Inflammatory macrophage treated with lipopolysaccharide for 1 hour (primary cell): ENCODE data around the gene PHKG2.

ENCODE experiments used
- DNase-seq, 2 donors: peaks; one replicate each; pipeline ENCODE4 v3.0.0-alpha.2; 2020 to 2022

Gene PHKG2

DNA sequence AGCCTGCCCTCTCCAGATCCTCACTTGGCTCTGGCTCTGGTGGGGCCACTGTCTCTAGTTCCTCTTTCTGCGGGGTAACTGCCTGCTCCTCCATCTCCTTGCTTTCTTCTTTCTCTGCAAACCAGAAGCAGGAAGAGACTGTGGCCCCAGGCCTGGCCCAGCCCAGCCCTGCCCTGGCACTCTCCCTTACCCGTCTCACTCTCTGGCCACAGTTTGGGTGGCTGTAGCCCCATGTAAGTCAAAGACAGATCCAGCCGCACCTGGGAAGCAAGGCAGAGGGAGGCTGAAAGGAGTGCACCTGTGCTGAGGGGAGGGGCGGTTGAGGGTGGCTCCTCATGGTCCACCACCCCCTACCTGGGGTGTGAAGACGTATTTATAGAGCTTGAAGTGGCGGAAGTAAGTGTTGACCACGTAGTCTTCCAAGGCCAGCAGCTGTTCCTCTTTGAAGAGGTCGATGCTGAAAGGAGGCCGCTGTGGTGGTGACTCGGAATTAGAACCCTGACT is 10.8 kb downstream of the PHKG2 start:
- DNase-seq = peak; percentile 21 to 48

DNA sequence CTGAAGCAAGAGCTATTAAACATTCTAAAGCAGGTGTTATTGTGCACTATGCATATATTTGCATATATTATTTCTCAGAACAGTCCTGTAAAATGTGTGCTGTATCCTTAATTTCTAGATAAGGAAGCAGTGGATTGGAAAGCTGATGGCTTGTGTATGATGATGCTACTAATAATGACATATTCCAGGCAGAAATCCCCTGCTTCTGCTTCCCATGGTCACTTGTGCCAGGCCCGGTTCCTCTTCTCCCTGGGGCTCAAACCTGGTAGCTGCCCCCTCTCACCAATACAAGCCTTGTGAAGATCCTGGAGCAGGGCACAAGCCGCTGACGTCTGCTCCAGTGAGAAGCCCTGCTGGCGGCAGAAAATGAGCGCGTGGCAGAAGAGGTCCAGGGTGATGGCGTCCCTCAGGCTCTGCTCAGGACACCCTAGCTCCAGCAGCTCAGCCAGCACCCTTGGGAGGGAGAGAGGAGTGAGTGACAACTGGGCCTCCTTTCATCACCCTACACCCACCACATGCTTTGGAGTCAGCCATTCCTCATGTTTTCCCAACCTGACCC is 11.9 kb downstream of the PHKG2 start:
- DNase-seq = peak in 1 of 2 donors; percentile 45

DNA sequence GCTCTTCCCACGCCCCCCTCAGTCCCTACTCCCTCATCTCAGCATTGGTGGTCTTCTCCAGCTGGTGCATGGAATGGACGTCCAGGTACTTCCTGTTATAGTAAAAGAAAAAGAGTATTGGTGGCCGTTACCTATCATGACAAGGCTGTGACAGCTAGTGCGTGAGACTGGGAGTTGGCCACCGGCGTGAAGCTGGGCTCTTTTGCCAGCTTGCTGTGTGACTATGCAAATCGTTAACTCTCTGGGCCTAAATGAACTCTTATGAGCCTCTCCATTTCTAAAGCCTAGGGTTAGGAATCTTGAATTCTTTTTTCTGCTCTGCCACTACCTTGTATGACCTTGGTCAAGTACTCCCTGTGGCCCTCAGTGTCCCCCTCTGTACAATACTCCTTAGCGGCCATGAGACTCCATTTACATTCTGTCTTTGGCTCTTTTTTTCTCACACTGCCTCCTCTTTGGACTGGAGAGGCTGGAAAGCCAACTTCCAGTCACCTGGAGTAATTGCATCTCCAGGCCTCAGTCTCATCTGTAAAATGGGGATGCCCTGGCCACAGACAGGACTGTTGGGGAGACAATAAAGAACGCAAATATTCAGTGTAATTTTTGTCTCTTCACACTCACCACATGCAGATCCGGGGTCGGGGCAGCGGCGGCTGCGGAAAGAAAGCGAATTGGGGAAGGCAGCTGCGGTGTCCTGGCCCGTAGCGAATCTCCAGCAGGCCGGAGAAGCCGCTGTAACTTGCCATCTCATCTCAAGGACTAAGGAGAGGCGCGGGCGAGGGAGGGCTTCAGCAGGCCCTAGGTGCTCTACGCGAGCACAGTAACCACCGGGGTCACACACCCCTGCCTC is 12.6 kb downstream of the PHKG2 start:
- no peak for DNase-seq

DNA sequence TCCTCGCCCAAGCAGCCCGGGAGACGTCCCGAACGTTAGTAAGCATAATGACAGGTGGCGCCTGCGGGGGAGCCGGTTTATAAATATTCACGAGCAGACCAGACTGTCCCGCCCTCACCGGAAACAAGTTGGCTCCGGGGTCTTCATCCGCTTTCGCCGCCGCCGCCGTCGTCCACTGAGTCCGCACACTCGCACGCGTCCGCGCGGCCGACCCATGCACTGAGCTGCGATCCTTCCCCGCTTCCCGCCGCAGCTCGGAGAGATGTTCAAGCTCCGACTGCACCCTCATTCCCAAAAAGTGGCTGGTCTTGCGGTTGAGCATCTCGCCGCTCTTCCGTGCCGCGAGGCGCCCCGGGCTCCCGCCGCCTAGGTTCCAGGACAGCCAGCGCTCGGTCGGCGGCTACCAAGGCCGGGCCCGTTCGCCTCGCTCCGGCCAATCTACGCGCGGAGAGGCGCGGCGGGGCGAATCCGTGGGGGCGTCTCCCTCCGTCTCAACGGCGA is 13.3 kb downstream of the PHKG2 start:
- no peak for DNase-seq

DNA sequence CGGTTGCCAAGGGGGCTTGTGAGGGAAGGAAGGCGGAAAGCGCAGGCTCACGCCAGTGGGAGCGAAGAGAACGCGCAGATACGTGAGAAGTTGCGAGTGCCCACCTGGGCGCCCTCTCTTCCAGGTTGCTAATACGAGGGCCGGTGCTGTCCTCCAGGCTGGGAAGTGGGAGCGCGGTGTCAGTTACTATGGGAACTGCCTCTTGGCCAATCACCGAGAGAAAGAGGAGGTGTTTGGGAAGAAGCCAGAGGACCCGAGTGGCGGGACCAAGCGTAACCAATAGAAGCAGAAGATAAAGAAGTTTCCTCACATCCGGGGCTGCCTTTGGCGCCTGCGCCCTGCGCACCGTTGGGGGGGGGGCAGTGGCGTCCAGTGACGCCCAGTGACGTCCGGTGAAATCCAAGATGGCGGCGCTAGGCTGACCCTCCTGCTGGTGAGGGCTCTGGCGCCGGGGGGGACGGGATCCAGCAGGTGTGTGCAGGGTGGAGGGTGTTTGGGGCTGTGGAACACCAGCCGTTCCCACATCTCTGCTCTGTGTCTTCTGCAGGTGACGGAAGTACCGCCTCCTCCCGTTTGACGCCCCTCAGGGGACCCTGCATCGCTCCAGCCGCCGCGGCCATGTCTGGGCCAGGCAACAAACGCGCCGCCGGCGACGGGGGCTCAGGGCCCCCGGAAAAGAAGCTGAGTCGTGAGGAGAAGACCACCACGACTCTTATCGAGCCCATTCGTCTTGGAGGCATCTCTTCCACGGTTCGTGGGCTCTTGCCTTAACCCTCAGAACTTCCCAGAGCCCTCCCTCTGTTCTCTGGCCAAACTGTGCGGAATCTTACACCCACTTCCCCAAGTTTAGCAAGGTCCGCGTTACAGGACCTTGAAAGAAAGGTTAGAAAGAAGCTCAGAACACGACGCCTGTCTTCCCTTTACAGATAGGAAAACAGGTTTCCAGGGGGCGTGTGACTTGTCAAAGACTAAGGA is 14.0 kb downstream of the PHKG2 start, which contains the start of the genes CFAP119 and RNF40:
Gene CFAP119 (minus strand): TSS at position 135 of the 975 bp plus-strand sequence. CDS start 314 bp downstream, outside the sequence.
Gene RNF40 (plus strand): TSS at position 395 of the 975 bp plus-strand sequence. CDS start 224 bp downstream, at position 619.
- DNase-seq = peak; percentile 96 to 98

DNA sequence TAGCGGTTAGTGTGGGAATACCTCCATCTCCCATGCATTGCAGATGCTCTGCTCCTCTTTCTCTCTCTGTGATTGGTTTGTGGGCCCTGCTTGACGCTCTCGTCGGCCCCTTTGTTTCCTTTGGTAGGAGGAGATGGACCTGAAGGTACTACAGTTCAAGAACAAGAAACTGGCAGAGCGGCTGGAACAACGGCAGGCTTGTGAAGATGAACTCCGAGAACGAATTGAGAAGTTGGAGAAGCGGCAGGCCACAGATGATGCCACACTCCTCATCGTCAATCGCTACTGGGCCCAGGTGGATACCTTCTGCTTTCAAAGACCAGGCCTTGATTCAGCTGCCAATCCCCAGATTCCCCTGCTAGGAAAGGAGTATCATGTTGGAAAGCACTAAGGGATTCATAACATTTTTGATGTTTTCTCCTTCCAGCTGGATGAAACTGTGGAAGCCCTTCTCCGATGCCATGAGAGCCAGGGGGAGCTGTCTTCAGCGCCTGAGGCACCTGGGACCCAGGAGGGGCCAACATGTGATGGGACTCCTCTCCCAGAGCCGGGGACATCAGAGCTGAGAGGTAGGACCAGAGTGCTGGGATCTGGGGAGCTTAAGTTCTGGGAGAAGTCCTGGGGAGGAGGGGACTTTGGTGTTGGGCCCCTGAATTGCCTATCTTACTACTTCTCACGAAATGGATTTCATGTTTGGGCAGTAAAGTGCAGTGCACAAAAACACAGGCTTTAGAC is 14.9 kb downstream of the PHKG2 start:
- no peak for DNase-seq

DNA sequence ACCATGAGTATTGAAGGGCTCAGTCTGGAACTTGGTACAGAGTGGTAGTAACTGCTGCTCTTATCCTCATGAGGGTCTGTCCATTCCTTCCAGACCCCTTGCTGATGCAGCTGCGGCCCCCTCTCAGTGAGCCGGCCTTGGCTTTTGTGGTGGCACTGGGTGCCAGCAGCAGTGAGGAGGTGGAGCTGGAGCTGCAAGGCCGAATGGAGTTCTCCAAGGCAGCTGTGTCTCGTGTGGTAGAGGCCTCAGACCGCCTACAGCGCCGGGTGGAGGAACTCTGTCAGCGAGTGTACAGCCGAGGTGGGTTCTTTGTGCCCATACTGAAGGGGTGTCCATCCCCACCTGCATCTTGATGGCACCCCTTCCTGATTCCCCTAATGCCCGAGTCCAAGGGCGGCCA is 15.9 kb downstream of the PHKG2 start:
- no peak for DNase-seq

DNA sequence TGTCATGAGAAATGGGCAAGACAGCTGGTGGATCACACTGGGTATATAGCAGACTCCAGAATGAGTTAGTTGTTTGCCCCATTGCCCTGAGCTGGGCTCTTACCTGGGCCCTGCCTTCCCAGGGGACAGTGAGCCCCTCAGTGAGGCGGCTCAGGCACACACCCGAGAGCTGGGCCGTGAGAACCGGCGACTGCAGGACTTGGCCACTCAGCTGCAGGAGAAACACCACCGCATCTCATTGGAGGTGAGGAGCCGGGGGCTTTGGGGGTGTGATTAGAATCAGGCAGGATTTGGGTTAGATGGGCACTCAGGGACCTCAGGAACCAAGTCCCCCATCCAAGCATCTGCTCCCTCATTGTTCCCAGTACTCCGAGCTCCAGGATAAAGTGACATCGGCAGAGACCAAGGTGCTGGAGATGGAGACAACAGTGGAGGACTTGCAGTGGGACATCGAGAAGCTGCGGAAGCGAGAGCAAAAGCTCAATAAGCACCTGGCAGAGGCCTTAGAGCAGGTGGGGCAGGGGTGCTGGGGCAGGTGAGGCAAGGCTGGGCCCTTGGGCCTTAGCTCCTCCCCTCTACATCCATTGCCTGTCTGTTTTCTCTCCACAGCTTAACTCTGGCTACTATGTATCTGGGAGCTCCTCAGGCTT is 16.7 kb downstream of the PHKG2 start:
- DNase-seq = no peak

DNA sequence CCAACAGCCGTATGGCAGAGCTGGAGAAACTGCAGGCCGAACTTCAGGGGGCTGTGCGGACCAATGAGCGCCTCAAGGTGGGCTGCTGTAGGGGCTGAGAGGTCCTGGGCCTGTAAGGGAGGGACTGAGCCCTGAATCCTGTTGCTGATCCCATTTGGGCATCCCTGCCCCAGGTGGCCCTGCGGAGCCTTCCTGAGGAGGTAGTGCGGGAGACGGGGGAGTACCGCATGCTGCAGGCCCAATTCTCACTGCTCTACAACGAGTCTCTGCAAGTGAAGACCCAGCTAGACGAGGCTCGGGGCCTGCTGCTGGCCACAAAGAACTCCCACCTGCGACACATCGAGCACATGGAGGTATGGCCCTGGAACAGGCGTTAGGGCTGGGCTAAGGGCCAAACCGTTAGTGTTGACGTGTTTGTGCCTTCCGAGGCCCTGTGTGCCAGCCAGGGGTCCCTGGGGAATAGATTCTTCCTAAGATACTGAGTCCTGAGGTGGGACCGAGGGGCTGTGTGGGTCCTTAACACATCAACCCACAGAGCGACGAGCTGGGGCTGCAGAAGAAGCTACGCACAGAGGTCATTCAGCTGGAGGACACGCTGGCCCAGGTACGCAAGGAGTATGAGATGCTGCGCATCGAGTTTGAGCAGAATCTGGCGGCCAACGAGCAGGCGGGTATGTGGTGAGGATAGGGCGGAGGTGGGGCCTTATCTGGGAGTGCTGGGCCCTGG is 18.1 kb downstream of the PHKG2 start:
- no peak for DNase-seq

DNA sequence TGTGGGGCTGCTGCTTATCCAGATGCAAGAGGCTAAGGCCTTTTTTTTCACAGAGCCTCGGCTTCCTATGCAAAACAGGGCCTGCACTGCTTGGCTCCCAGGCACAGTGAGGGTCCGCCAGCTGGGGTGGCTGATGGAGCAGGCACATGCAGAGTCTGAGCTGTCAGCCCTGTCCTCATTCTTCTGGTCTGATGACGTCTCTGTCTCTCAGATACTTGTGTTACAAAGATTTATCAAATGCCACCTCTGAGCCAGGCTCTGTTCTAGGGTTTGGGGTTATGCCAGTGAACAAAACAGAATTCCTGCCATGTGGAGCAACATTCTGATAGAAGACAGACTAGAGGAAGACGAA is 18.7 kb downstream of the PHKG2 start:
- DNase-seq = no peak

DNA sequence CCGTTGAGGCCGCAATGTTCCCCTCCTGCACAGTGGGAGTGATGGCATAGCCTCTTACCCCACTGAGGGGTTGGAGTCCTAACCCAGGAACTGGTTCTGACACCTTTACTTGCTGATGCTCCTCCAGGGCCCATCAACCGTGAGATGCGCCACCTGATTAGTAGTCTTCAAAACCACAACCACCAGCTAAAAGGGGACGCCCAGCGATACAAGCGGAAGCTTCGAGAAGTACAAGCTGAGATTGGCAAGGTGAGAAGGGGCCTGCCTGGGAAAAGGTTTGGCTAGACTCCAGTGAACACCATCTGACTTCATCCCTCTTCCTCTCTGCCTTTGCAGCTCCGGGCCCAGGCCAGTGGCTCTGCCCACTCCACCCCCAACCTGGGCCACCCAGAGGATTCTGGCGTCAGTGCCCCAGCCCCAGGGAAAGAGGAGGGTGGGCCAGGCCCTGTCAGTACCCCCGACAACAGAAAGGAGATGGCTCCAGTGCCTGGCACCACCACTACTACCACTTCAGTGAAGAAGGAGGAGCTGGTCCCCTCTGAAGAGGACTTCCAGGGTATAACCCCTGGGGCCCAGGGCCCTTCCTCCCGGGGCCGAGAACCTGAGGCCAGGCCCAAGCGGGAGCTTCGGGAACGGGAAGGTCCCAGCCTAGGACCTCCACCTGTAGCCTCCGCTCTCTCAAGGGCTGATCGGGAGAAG is 19.7 kb downstream of the PHKG2 start:
- DNase-seq = no peak

DNA sequence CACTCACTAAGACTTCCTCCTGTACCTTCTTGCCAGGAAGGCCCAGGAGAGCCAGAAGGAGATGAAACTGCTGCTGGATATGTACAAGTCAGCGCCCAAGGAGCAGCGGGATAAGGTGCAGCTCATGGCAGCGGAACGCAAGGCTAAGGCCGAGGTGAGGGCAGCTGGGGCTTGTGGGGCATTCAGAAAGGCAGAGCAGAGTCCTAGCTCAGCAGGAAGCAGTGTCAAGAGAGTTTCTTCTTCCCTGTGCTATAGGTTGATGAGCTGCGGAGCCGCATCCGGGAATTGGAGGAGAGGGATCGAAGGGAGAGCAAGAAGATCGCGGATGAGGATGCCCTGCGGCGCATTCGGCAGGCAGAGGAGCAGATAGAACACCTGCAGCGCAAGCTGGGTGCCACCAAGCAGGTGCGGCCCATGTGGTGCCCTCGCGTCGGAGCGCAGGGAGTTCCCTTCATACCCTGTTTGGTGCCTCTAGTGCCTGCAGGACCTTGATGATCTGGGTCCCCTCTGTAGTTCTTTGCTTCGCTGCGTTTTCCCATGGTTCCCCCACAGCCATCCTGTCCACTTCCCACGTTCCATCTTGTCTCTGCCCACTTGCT is 20.5 kb downstream of the PHKG2 start:
- no peak for DNase-seq

DNA sequence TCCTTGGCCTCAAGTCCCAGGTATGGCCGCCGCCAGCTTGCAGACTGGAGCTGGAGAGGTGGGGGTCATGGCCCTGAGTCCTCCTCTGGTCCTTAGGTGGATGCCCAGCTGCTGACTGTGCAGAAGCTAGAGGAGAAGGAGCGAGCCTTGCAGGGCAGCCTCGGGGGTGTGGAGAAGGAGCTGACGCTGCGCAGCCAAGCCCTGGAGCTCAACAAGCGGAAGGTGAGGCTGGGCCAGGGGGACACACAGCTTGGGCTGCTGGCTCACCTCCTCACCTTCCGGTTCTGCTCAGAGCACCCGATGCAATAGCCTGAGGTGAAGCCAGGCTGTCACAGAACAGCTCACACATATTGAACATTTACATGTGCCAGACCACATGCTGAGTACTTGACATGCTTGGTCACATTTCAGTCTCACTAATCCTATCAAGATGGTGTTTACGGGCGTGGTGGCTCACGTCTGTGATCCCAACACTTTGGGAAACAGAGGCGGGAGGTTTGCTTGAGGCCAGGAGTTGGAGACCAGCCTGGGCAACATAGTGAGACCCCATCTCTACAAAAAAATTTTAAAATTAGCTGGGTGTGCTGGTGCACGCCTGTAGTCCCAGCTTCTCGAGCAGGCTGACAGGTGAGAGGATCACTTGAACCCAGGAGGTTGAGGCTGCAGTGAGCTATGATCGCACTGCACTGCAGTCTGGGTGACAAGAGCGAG is 21.3 kb downstream of the PHKG2 start:
- DNase-seq = no peak

DNA sequence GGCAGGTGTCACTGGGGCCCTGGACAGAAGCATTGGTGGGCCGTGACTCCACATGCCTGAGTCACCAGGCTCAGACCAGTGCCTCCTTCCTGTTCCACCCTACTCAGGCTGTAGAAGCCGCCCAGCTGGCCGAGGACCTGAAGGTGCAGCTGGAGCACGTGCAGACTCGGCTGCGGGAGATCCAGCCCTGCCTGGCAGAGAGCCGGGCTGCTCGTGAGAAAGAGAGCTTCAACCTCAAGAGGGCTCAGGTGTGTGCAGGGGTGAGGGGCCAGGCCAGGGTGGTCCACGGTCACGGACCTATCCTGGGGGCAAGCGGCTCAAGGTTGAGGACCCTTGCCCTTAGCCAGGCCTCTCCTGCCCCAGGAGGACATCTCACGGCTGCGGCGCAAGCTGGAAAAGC is 23.5 kb downstream of the PHKG2 start:
- no peak for DNase-seq

DNA sequence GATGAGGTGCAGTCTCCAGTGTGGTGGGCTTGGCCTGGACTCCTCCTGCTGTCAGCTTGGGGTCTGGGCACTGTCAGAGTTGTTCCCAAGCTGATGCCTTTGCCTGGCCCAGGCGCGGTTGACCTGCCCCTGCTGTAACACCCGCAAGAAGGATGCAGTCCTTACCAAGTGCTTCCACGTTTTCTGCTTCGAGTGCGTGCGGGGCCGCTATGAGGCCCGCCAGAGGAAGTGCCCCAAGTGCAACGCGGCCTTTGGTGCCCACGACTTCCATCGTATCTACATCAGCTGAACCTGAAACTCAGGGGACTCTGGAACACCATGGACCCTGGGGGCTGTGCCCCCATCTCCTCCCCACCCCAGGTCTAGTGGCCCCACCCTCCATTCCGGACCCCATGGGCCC is 25.6 kb downstream of the PHKG2 start:
- DNase-seq = no peak

DNA sequence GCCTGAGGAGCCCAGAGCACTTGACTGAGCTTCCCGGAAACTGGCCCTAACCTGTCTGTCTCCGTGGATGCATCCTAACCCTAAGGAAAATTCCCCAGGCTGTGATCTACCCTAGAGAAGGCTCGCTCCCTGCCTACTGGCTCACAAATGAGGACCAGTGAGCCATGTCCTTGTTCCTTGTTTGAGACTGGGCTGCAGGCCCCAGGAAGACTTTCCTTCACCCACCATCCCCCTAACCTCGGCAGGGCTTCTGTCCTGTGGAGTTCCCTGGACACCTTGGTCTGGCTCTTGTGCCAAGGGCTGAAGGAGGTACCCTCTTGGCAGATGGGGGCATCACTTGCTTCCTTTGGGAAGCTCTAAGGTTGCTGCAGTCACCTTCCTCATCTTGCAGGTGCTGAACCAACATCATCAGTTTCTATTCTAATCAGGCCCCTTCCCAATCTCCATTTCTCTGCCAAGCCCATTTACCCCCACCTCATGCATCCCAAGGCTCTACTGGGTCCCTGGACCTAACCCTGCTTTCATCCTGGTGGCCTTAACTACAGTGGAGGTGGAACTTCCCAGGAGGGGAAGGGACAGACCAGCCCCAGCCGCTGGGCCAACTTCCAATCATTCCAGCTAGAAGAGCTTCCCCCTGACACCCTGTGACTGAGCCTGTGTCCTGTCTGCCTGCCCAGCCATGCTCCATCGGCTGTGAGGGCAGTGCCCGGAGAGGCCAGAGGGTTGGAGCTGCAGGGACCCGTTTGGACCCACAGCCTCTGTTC is 26.3 kb downstream of the PHKG2 start:
- no peak for DNase-seq

DNA sequence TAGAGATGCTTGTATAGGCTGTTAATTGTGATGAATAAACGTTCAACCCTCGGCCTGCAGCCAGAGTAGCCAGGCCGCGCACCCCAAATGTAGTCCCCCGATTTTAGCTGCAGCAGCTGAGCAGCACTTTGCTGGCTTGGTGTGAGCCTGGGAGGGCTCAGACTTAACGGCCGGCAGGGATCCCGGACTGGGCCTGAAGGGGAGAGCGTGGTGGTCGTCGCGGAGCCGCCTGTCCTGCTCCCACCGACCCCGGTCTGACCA is 26.8 kb downstream of the PHKG2 start:
- DNase-seq = no peak

DNA sequence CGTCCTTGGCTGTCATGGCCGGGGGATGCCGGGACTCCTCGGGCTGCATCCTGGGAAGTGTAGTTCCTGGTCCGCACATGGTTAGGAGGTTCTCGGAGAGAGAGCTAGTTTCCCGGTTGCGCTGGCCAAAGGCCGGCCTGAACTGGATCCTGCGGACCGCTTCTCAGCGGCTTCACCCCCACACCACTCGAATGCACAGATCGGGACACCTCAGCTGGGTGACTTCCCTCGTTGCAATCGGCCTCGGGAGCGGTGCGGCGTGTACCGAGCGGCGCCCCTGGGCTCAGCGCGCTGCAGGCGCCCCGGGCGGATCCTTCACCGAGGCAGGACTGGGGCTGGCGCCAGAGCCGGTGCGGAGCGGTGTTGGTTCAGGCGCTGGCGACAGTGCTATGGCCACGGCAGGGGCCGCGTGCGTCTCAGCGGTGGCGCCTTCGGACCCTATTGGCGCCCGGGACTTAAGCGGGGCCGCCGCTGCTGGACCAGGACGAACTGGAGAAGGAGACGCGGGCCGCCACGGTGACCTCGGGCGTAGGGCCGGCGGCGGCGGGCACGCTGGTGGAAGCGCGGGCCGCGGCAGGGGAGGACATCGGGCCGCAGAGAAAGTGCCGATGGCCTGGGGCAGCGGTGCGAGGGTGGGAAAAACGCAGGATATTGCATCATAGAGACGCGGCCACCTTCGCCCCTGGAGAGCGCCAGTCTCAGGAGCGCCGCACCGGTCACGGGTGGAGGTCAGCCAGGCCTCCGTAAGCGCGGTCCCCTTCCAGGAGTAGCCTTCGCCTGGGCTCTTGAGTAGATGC is 27.4 kb downstream of the PHKG2 start:
- peak; percentile 64 to 74 for DNase-seq
